Body of pancreas (tissue), 4 donors: ENCODE data around the gene KCNA4.

Experiments used
- POLR2A ChIP-seq, 3 donors: fragments of 450-650 bp; IDR thresholded peaks; one replicate each; pipeline ENCODE4 v1.6.1; 2016; ENCODE audit warnings: antibody characterized with exemption in 3 of 3, mild to moderate bottlenecking in 2 of 3
- TF ChIP-seq, protein P1 (sequence below), 7 experiments: fragments of 450-650 bp in 4 of 7; fragments of 200-600 bp in 3 of 7; sonication (generic) in 3 of 7; IDR thresholded peaks; one replicate each; pipeline ENCODE4 v1.5.1; 2016 to 2019; ENCODE audit warnings: antibody characterized with exemption in 7 of 7

DNA sequence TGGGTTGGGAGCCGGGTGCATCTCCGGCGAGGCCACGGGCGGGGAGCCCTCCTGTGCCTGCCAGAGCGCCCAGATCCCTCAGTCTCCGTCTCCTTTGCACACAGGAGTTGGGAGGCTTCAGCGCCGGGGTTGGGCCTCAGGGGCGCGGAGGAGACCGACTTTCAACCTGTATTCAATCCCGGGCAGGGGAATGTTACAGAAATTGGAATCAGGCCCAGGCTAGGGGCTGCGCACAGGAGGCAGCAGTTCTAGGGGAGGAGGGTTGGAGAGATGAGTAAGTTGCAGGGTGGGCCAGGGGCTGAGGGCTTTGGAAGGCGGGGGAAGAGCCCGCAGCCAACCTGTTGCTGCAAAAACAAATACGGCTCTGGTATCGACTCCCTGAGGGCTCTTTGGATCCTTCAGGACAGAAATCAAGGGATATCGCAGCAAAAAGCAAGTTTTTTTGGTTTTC is 640 bp upstream of the KCNA4 start:
- TF ChIP-seq, protein P1, sequence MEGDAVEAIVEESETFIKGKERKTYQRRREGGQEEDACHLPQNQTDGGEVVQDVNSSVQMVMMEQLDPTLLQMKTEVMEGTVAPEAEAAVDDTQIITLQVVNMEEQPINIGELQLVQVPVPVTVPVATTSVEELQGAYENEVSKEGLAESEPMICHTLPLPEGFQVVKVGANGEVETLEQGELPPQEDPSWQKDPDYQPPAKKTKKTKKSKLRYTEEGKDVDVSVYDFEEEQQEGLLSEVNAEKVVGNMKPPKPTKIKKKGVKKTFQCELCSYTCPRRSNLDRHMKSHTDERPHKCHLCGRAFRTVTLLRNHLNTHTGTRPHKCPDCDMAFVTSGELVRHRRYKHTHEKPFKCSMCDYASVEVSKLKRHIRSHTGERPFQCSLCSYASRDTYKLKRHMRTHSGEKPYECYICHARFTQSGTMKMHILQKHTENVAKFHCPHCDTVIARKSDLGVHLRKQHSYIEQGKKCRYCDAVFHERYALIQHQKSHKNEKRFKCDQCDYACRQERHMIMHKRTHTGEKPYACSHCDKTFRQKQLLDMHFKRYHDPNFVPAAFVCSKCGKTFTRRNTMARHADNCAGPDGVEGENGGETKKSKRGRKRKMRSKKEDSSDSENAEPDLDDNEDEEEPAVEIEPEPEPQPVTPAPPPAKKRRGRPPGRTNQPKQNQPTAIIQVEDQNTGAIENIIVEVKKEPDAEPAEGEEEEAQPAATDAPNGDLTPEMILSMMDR (IDR thresholded peaks at IDR 0.05): no peak
- no peak for TF ChIP-seq POLR2A (IDR thresholded peaks at IDR 0.05)
